SK-N-SH (cell line): Measurements from ENCODE around the gene FRZB. TPM values are rescaled to one million over a fixed set of nuclear protein-coding genes. Genes with fewer than 3 reads are reported as not detected.

Experiments
- CTCF ChIA-PET: fragments of 300-600, 350-600 bp; formaldehyde crosslinking; extraction: SDS; loops from one replicate; lab custom pipeline; 2021; lab: Yijun Ruan, JAX
- POLR2A ChIA-PET: fragments of 350-600 bp; sonication (Branson Sonifier 250); formaldehyde crosslinking; extraction: SDS; loops from one replicate; lab custom pipeline; 2020; ENCODE audit warnings: antibody characterized with exemption, inconsistent platforms; lab: Yijun Ruan, JAX
- DNase-seq: peaks from one replicate; pipeline ENCODE4 v3.0.0; 2012
- H2AFZ ChIP-seq: fragments of 200-600 bp; sonication (generic); 2 replicates; pipeline ENCODE4 v1.8.1; 2016; ENCODE audit warnings: antibody characterized with exemption, mild to moderate bottlenecking, low read depth
- H3F3A ChIP-seq: fragments of 200-600 bp; sonication (generic); replicated peaks from 2 replicates; pipeline ENCODE3; 2016; ENCODE audit warnings: antibody characterized with exemption, mild to moderate bottlenecking; ENCODE audit not compliant: insufficient read depth
- H3K27ac ChIP-seq, 2 experiments: fragments of 200-500 bp in 1 of 2; fragments of 200-600 bp in 1 of 2; sonication (Bioruptor generic) in 1 of 2; sonication (generic), shearing (Covaris generic) in 1 of 2; 2 replicates each; pipeline versions ENCODE4 v1.5.1 to v1.6.1; 2014 to 2016; ENCODE audit warnings: low read depth in 2 of 2, inconsistent platforms in 1 of 2, low read length in 1 of 2, mild to moderate bottlenecking in 1 of 2, mixed read lengths in 1 of 2
- H3K27me3 ChIP-seq: fragments of 200-600 bp; sonication (generic), shearing (Covaris generic); 2 replicates; pipeline ENCODE4 v1.6.1; 2016; ENCODE audit warnings: mixed run types; ENCODE audit not compliant: insufficient read depth
- H3K36me3 ChIP-seq, 2 experiments: fragments of 200-500 bp in 1 of 2; fragments of 200-600 bp in 1 of 2; sonication (Bioruptor generic) in 1 of 2; sonication (generic) in 1 of 2; replicated peaks in 1 of 2; 2 replicates each; pipeline versions ENCODE3 to v1.5.1; 2014 to 2016; ENCODE audit warnings: low read length in 1 of 2, mild to moderate bottlenecking in 1 of 2; ENCODE audit not compliant: insufficient read depth in 2 of 2, control insufficient read depth in 1 of 2
- H3K4me1 ChIP-seq, 2 experiments: fragments of 200-500 bp in 1 of 2; fragments of 200-600 bp in 1 of 2; sonication (Bioruptor generic) in 1 of 2; sonication (generic), shearing (Covaris generic) in 1 of 2; 2 replicates each; pipeline versions ENCODE4 v1.5.1 to v1.6.1; 2014 to 2016; ENCODE audit warnings: low read depth in 1 of 2, low read length in 1 of 2, mixed run types in 1 of 2; ENCODE audit not compliant: insufficient read depth in 2 of 2, control insufficient read depth in 1 of 2
- H3K4me2 ChIP-seq: fragments of 200-600 bp; sonication (generic), shearing (Covaris generic); 2 replicates; pipeline ENCODE4 v1.6.1; 2017; ENCODE audit warnings: mixed run types
- H3K4me3 ChIP-seq, 2 experiments: fragments of 200-500 bp in 1 of 2; fragments of 200-600 bp in 1 of 2; sonication (Bioruptor generic) in 1 of 2; sonication (generic), shearing (Covaris generic) in 1 of 2; 2 replicates each; pipeline versions ENCODE4 v1.5.1 to v1.8.1; 2014 to 2016; ENCODE audit warnings: low read depth in 2 of 2, inconsistent platforms in 1 of 2, low read length in 1 of 2, mild to moderate bottlenecking in 1 of 2, mixed read lengths in 1 of 2, moderate library complexity in 1 of 2
- H3K79me2 ChIP-seq: fragments of 200-600 bp; sonication (generic); 2 replicates; pipeline ENCODE4 v1.8.1; 2017; ENCODE audit warnings: mild to moderate bottlenecking; ENCODE audit not compliant: insufficient read depth
- H3K9ac ChIP-seq: fragments of 200-600 bp; sonication (generic); 2 replicates; pipeline ENCODE4 v1.6.1; 2017; ENCODE audit warnings: mixed run types
- H3K9me2 ChIP-seq: fragments of 200-600 bp; sonication (generic); 2 replicates; pipeline ENCODE4 v1.6.1; 2017; ENCODE audit warnings: mixed run types
- H3K9me3 ChIP-seq: fragments of 200-600 bp; sonication (generic); 2 replicates; pipeline ENCODE4 v1.6.1; 2017; ENCODE audit warnings: mixed run types, mild to moderate bottlenecking, moderate library complexity
- H4K20me1 ChIP-seq: fragments of 200-600 bp; sonication (generic); 2 replicates; pipeline ENCODE4 v1.6.1; 2017; ENCODE audit warnings: mild to moderate bottlenecking, mixed run types; ENCODE audit not compliant: insufficient read depth
- EP300 ChIP-seq, 2 experiments: IDR thresholded peaks; 2 replicates each; pipeline versions ENCODE4 v1.4.0 to v1.6.1; 2012; ENCODE audit warnings: borderline replicate concordance in 1 of 2, low read depth in 1 of 2, low read length in 1 of 2
- EZH2phosphoT487 ChIP-seq: fragments of 200-600 bp; sonication (generic); IDR thresholded peaks from 2 replicates; pipeline ENCODE4 v1.6.1; 2017; ENCODE audit warnings: low read depth, mixed run types, mild to moderate bottlenecking, antibody characterized with exemption, moderate library complexity, borderline replicate concordance
- FOXJ3 ChIP-seq: sonication (generic); formaldehyde crosslinking; IDR thresholded peaks from 2 replicates; pipeline ENCODE4 v1.5.1; 2020; ENCODE audit warnings: mild to moderate bottlenecking, missing genetic modification reagents
- GATA2 ChIP-seq: sonication (generic); formaldehyde crosslinking; IDR thresholded peaks from 2 replicates; pipeline ENCODE4 v1.5.0; 2020; ENCODE audit warnings: mild to moderate bottlenecking, missing genetic modification reagents
- JUND ChIP-seq: IDR thresholded peaks from 2 replicates; pipeline ENCODE4 v1.4.0; 2012
- POLR2AphosphoS5 ChIP-seq: IDR thresholded peaks from 2 replicates; pipeline ENCODE4 v1.6.1; 2012; ENCODE audit warnings: low read depth, low read length
- RFX5 ChIP-seq: IDR thresholded peaks from 2 replicates; pipeline ENCODE4 v1.6.1; 2012; ENCODE audit warnings: mild to moderate bottlenecking, improper control_type of control experiment, low read length
- SIN3A ChIP-seq: IDR thresholded peaks from 2 replicates; pipeline ENCODE4 v1.6.1; 2012; ENCODE audit warnings: low read depth, mild to moderate bottlenecking, low read length, moderate library complexity, borderline replicate concordance
- TAF1 ChIP-seq: IDR thresholded peaks from 2 replicates; pipeline ENCODE4 v1.6.1; 2012; ENCODE audit warnings: low read depth, mild to moderate bottlenecking, low read length, moderate library complexity, borderline replicate concordance
- WGBS: methylation state at CpG from one replicate; pipeline ENCODE4 v1.1.6; 2017; ENCODE audit warnings: low lambda C conversion rate; 5-methylcytosine and 5-hydroxymethylcytosine counted together
- polyA plus RNA-seq, 3 experiments: library from polyadenylated mRNA; depleted of rRNA; stranded (reverse); fragments of >200 nt; gene quantifications; 2 replicates each; pipeline ENCODE4 v1.2.3, GENCODE V29; 2012
- TF ChIP-seq, protein P1 (sequence below): IDR thresholded peaks from 2 replicates; pipeline ENCODE4 v1.4.0; 2012; ENCODE audit warnings: low read depth
- TF ChIP-seq, protein P2 (sequence below): fragments of 150-350 bp; IDR thresholded peaks from 2 replicates; pipeline ENCODE4 v1.6.1; 2016; ENCODE audit warnings: mild to moderate bottlenecking, low read depth, low read length
- TF ChIP-seq, protein P3 (sequence below): fragments of 150-350 bp; IDR thresholded peaks from 2 replicates; pipeline ENCODE4 v1.6.1; 2017; ENCODE audit warnings: antibody characterized with exemption, low read length, low read depth, borderline replicate concordance

Gene FRZB
- polyA plus RNA-seq, 1 of the 3 experiments (the other 2 are of a cell fraction) = 3.5 TPM

DNA sequence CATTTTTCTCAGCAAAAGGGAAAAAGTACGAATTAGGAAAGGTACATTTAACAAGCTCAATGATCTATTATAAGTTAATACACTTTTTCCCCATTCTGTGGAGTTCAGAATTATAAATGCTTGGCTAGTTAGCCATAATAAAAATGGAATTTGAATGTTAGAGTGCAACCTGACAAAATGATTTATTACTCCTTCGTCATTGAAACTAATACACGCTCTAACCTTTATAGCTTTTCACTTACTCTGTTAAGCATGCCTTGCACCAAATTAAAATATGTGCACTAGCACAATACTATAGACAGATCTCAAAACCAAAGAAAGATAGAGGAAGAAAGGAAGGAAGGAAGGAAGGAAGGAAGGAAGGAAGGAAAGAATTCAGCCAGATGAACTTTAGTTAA, 46.1 kb upstream of the FRZB start:
- Histone ChIP-seq H3K79me2 (no peaks in the 10 kb centered on the region), H3K4me2 (no peak overlapping the region), H3K9me3 (no peaks in the 10 kb centered on the region), H3K27ac (no peak overlapping the region), H3K9me2 (no peaks in the 10 kb centered on the region), H3F3A (peaks cover 30% of the 10 kb centered on the region), H3K9ac (no peak overlapping the region), H4K20me1 (peaks cover 6% of the 10 kb centered on the region), H3K27me3 (no peaks in the 10 kb centered on the region), H3K4me3 (no peak overlapping the region), H3K36me3 (peaks cover 48 to 56% of the 10 kb centered on the region in 2 experiments), H3K4me1 (peaks cover 8 to 27% of the 10 kb centered on the region in 2 experiments), H2AFZ (no peak overlapping the region)
- no peak for TF ChIP-seq RFX5
- TF ChIP-seq, protein P1, sequence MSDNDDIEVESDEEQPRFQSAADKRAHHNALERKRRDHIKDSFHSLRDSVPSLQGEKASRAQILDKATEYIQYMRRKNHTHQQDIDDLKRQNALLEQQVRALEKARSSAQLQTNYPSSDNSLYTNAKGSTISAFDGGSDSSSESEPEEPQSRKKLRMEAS = no peak
- no peak for TF ChIP-seq GATA2 (CRISPR knock-in tag)
- TF ChIP-seq, protein P2, sequence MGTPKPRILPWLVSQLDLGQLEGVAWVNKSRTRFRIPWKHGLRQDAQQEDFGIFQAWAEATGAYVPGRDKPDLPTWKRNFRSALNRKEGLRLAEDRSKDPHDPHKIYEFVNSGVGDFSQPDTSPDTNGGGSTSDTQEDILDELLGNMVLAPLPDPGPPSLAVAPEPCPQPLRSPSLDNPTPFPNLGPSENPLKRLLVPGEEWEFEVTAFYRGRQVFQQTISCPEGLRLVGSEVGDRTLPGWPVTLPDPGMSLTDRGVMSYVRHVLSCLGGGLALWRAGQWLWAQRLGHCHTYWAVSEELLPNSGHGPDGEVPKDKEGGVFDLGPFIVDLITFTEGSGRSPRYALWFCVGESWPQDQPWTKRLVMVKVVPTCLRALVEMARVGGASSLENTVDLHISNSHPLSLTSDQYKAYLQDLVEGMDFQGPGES = no peak
- no peak for TF ChIP-seq EP300 (IDR thresholded peaks at IDR 0.05; ENCODE audit: borderline replicate concordance in 1 of 2, low read depth in 1 of 2, low read length in 1 of 2)
- TF ChIP-seq SIN3A = no peak
- TF ChIP-seq, protein P3, sequence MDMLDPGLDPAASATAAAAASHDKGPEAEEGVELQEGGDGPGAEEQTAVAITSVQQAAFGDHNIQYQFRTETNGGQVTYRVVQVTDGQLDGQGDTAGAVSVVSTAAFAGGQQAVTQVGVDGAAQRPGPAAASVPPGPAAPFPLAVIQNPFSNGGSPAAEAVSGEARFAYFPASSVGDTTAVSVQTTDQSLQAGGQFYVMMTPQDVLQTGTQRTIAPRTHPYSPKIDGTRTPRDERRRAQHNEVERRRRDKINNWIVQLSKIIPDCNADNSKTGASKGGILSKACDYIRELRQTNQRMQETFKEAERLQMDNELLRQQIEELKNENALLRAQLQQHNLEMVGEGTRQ = no peak
- no peak for TF ChIP-seq FOXJ3 (CRISPR knock-in tag)
- CTCF ChIA-PET = interaction anchor here (0.8 to 2.0 kb wide), 4 partner anchors 14 to 128 kb away, joined by 3 to 5 read pairs (median 4); no protein-coding TSS in a partner anchor
- POLR2A ChIA-PET = no interaction called here
- WGBS = 96% methylated on average over 3 of the region's 3 CpGs
- no peak for DNase-seq

DNA sequence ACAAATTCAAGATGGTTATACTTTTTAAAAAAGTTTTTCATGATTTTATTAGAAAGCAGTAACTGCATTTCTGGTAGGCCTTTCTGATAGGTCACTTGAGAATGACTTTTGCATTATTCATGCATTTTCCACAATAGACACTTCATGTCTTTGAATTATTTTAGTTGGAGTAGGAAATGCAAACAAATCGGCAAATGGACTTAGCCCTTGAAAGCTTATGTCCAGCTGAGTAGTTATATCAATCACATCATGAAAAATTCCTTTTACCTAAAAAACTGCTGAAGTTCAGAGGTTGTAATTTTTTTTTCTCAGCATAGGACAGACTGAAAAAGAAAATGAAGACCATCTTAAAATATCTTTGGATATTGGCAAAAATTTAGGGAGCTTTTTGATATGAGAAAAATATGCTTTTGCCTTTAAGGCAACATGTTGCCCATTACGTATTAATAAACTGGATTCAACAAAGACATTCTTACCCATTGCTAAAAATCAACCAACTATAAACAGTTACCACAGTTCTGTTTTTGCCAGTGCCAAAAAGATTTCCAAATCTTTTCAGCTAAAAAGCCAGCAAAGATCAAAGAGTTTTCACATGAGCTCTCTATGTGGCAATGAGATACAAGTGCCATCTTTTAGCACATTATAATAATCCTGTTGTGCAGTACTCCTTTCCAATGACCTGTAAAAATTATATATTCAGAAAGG, 45.5 kb upstream of the FRZB start:
- POLR2A ChIA-PET = no interaction called here
- peaks cover 45 to 50% of the 10 kb centered on the region in 2 experiments for H3K36me3 ChIP-seq
- no peak for DNase-seq

More for the DNA sequence above, 45.5 kb upstream of the FRZB start:
- H3K9me2 ChIP-seq = no peaks in the 10 kb centered on the region
- whole genome bisulfite sequencing = 88% methylated on average over 2 of the region's 2 CpGs
- H2AFZ ChIP-seq = no peak overlapping the region
- peaks cover 31% of the 10 kb centered on the region for H3F3A ChIP-seq
- no peak overlapping the region for H3K4me3 ChIP-seq
- peaks cover 6% of the 10 kb centered on the region for H4K20me1 ChIP-seq
- TF ChIP-seq TAF1 (no peak), JUND (no peak), POLR2AphosphoS5 (no peak), EZH2phosphoT487 (no peak)
- CTCF ChIA-PET = interaction anchor here (0.8 to 2.0 kb wide), 4 partner anchors 14 to 128 kb away, joined by 3 to 5 read pairs (median 4); no protein-coding TSS in a partner anchor
- no peak overlapping the region for H3K4me2 ChIP-seq
- no peak overlapping the region for H3K27ac ChIP-seq
- no peaks in the 10 kb centered on the region for H3K9me3 ChIP-seq
- H3K27me3 ChIP-seq = no peaks in the 10 kb centered on the region
- H3K9ac ChIP-seq = no peak overlapping the region
- no peaks in the 10 kb centered on the region for H3K79me2 ChIP-seq
- peaks cover 8 to 22% of the 10 kb centered on the region in 2 experiments for H3K4me1 ChIP-seq
